Measurements from ENCODE around the gene FBXO31.
"Not testable (repeated sequence)": the region's sequence is repeated elsewhere in the genome, so short reads cannot be mapped to it uniquely, and the experiment has no call there.

FBXO31 gene

DNA sequence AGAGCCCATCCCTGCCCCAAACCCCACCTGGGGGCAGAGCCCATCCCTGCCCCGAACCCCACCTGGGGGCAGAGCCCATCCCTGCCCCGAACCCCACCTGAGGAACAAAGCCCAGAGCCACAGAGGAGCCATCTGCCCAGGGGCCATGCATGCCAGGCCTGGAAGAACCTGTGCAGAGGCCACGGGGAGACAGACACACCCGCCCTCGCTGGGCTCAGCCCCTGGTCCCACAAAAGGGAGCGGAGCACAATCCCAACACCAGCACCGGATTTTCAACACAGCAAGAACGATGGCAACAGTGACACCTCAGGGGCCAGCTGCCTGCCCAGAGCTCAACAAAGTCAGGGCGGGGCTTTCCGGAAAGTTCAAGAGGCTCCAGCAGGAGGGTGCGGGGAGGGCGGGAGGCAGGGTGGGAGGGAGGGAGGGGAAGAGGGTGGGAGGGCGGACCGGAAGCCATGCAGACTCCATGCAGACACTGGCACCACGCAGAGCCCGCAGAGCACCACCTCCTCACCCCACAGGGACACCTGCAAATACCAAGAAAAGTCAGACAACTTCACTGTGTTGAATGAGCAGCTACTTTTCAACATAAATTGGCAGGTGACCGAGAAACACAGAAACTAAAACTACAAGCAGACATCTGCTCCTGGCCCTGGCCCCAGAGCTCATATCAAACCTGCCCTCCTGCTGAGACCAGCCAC, 38.5 kb downstream of the FBXO31 start:
- in situ Hi-C loops (cut with HindIII; ENCODE audit: low sequenced_read_pairs), result no loop called here

DNA sequence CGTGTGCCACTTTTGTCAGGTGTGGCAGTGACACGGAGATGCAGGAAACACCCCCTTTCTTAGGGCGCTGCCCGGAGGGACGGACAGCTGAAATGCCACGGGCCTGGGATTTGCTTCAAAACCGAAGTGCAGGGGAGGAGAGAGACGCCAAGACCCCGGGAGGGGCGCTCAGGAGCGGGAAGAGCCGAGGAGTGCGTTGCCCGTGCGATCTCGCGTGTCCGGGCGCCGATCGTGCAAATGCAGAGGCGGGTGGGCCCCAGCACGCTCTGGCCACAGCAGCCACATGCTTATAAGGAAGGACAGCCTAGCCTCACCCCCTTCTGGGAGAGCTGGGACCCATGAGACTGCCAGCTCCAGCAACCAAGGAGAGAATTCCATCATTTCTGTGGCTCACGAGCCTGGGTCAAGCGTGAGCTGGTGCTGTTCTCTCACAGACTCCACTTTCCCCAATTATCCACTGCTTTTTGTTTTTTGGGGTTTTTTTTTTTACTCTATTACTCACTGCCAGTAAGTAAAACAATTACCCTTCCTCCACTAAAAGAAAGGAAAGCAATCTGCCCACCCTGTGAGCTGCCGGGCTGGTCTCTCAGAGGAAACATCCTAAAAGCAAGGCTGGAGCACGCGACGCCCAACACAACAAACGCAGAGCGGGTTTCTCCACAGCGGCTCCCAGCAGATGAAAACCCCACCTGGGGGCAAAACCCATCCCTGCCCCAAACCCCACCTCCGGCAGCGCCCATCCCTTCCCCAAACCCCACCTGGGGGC, 39.2 kb downstream of the FBXO31 start:
- in situ Hi-C loops (cut with HindIII; ENCODE audit: low sequenced_read_pairs), result no loop called here

DNA sequence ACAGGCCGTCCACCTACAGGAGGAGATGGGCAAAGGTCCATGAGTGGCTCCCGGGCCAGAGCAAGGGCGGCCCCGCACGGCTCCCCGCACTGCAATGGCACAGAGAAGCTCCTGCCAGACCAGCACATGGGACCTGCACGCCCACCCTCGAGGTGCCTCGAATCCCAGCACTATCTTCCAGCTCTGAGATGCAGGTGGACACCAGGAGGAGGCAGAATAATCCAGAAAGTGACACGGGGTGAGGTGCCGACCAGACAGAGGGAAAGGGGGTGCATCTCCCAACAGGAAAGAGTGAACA, 39.9 kb downstream of the FBXO31 start:
- in situ Hi-C loops (cut with HindIII; ENCODE audit: low sequenced_read_pairs), result no loop called here

DNA sequence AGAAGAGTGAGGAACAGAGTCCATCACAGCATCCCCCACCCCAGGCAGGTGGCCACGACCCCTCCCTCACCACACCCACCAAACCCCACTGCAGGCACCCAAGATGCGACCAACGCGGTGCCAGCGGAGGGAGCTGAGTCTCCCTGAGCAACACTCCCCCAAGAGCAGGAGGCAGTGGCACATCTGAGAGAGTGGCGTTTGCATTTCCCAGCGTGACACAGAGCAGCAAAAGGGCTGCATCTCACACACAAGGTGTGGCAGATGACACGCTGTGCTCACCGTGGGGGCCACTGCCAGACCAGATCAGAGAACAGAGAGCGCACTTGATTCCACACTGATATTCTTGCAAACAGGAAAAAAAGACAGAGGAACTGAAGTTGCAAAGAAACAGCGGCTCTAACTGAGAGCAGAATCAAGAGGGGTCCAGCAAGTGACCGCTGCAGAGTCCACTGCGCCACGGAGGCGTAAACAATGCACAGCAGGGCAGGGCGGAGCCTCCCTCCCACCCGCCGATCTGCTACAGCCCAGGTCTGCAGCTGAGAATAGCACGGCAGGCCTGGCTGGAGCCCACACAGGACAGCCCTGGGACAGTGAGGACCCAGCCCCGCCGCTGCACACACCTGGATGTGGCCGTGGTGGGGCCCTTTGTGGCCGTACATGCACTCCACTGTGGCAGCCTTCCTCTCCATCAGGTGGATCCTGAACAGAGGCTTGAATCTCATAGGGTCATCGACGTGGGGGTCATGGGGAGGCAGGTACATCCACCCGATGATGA, 40.4 kb downstream of the FBXO31 start:
- in situ Hi-C loops (cut with HindIII; ENCODE audit: low sequenced_read_pairs), result no loop called here

DNA sequence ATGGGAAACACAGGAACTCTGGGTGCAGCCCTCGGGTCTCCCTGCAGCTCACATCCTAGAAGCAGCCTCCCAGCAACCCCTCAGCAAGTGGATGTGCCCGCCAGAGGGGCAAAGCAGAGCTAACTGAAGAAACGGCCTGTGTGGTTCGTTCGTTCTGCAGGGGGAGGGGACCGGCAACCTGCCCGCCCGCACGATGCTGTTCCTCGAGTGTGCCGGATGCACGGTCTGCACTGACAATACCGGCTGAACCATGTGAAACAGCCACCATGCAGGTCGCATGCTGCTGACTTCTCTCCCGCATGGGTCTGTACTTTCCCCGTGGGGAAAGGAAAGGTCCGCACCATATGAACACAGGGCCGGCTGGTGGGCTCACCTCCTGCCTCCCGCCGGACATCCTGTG, 41.1 kb downstream of the FBXO31 start:
- in situ Hi-C loops (cut with HindIII; ENCODE audit: low sequenced_read_pairs), result no loop called here

DNA sequence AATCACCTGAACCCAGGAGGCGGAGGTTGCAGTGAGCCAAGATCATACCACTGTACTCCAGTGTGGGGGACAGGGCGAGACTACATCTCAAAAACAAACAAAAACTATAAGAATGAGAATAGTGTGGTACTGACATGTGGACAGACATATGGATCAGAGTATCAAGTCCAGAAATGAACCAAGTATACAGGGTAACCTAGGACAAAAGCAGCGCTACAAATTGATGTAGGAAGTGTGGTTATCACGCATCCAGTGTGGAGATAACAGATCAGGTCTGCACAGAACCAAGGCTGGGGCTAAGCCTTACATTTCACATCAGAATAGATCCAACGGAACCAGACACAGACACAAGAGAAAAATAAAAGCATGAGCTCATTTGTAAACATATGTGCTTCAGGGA, 43.4 kb downstream of the FBXO31 start:
- in situ Hi-C loops (cut with HindIII; ENCODE audit: low sequenced_read_pairs), result no loop called here

DNA sequence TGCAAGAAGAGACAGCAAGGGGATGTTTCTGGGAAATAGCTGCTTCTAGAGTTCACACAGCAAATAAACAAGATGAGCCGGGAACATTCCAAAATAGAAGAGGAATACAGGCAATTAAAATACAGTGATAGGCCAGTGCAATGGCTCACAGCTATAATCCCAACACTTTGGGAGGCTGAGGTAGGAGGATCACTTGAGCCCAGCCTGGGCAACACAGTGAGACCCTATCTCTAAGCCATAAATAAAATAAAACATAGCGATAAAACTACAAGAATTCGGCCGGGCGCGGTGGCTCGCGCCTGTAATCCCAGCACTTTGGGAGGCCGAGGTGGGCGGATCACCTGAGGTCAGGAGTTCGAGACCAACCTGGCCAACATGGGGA, 43.9 kb downstream of the FBXO31 start:
- in situ Hi-C loops (cut with HindIII; ENCODE audit: low sequenced_read_pairs), result not testable (repeated sequence)

DNA sequence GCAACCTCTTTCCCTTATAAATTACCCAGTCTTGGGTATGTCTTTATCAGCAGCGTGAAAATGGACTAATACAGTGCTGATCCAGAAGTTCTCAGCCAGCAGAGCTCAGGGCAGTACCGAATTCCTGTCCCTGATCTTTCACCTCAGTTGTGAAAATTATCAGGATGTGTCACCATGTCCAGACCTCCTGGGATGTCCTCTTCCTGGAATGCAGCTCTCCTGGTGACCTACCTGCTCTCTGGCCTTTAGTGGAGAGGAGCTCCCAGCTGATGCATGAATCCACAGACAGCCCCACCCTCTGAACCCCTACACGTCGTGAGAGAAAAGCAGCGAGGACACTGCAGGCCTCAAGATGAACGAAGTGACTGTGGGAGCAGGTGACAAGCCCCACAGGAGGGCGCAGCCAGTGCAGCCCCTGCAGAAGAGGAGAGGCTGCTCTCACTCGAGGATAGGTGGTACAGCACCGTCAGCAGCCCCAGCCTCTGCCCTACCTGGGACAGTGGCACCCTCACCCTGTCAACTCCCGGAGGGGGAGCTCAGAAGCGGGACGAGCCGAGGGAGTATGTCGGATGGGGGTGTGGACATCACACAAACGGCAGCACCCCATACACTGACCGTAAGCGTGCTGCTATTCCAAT, 44.4 kb downstream of the FBXO31 start:
- in situ Hi-C loops (cut with HindIII; ENCODE audit: low sequenced_read_pairs), result no loop called here

DNA sequence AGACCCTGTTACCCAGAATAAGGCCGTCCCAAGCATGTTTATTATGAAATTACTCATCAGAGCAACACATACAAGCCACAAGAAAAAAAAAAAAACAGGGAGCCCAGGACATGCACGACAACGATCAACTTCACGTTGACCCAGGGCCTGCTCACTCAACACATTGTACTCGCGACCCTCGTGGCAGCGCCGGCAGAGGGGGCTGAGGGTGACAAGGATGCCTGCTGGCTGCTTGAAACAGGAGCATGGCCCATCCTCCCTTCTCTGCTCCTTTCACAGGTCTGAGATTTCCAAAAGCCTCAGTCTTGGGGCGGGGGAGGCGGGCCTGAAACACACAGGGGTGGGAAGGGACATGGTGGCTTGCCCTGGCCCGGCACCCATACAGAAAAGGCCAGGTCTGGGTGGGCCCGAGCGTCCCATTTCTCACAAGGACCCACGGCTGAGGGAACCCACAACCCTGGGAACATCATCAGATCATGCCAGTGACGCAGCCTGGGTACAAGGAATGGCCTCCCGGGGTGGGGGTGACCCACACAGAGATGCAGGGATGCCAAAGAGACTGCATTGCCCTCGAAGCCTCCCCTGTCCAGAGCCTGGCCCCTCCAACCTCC, 45.3 kb downstream of the FBXO31 start:
- in situ Hi-C loops (cut with HindIII; ENCODE audit: low sequenced_read_pairs), result no loop called here

DNA sequence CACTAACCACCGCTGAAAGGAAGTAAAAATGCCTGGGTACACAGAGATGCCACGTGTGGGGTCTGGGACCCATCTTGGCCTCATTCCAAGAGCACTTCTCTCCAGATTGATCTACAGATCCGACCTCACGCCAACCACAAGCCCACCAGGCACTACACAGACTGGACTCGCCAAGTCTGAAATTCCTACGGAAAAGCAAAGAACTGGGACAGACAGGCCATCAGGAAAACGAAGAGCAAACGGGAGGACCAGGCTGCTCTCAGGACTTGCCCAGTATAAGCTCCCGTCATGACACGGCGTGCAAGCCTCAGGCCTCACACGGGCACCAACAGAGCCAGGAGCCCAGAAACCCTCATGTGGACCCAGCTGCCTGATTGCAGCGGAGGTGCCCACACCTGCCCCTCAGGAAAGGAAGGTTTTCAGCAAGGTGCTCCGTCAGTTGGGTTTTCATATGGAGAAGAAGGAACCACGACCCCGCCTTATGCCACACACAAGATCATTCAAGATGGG, 46.3 kb downstream of the FBXO31 start:
- in situ Hi-C loops (cut with HindIII; ENCODE audit: low sequenced_read_pairs), result no loop called here

DNA sequence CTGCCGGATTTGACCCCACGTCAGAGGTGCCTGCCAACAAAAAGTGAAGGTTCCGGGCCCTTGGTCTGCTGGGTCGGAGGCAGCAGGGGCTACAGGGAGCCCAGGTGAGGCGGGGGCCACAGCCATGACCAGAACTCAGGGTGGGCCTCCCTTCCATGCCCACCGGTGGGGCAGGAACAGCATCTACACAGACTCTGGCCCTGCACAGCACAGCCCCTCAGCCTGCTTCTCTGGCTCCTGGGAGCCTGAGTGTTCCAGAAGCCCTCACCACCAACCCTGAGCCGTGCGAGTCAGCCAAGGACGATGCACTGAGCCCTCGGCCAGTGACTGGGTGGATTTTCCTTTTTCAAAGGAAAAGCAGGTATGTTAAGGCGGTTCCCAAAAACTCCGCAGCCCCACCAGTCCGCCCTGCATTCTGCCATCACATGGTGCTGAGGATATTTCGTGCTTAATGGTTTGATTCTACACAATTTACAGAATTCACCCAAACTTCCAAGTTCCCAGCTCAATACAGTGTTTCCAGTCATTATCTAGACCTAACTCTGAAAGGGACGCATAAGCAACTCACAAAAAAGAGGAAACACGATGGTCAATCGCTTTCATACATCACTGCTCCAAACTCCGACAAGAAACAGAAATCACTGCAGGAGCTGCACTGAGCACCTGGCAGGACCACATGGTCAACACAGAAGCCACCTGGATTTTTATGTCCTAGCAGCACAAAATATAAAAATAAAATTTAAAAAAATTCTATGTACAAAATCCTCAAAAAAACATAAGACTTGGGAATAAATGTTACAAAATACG, 46.9 kb downstream of the FBXO31 start:
- in situ Hi-C loops (cut with HindIII; ENCODE audit: low sequenced_read_pairs), result no loop called here

DNA sequence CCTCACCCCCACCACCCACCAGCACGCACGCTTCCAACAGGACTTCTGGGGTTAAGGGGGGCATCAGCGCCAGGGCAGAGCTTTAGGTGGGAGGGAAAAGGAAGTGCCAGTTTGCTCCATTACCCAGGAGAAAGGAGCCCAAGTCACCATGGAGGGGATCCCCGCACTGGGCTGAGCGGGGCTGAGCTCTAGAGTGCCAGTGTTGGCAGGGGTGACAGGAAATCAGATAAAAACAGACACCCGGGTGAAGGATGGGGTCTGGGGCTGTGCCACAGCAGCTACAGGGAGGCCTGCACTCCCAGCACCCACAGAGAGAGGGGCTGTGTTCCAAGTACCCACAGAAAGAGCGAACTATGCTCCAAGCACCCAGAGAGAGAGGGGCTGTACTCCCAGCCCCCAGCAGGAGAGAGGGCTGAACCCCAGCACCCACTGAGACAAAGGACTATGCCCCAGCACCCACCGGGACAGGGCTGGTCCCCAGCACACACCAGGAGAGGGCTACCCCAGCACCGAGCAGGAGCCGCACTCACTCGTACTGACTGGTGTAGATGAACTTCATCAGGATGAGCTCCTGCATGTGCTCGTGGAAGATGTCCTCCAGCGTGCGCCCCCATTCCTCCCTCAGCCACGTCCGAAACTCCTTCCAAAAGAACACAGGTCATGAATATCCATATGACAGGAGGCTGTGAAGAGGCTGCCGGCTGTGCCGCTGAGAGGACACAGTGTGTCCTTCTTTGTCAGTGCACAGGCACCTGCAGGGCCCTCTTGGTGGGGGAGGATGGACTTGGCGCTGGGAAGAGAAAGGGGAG, 47.7 kb downstream of the FBXO31 start:
- in situ Hi-C loops (cut with HindIII; ENCODE audit: low sequenced_read_pairs), result no loop called here

DNA sequence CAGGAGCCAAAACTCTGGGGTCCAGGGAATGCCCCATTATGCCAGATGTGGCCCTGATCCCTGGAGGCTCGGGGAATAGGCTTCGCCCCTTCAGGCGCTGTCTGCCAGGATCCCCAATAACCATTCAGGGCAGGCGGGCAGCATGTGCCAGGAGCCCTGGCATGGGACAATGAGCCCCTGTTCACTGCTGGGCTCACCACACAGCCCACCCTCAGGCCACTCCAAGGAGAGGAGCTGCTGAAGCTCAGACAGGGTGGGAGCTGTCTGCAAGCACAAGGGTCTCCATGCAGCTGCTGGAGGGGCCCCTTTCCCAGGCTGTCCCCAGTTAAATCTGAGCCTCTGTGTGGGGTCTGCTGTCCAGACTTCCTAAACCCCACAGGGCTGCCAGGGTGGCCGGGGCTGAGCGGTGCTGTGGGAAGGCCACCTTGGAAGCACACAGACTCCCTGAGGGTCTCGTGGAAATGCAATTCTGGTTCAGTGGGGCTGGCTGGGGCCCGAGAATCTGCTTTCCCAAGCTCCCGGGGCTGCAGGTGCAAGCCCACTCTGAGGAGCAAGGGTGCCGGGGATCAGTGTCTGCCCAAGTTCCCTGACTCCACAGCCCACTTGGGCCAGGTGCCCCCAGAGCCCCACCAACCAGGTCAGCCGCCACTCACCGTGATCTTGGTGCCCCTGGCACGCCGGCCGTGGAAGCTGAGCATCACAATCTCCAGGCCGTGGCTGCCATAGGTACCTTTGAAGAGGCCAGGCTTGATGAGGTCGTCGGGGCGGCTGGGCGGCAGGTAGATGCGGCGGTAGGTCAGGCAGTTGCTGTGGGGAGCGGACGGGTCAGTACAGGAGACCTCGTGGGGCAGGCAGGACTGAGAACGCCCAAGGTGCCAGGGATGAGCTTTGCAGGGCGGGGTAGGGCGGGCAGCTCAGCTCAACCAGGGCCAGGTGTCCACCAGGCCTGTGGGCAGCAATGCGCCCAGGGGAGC, 48.6 kb downstream of the FBXO31 start:
- in situ Hi-C loops (cut with HindIII; ENCODE audit: low sequenced_read_pairs), result no loop called here

DNA sequence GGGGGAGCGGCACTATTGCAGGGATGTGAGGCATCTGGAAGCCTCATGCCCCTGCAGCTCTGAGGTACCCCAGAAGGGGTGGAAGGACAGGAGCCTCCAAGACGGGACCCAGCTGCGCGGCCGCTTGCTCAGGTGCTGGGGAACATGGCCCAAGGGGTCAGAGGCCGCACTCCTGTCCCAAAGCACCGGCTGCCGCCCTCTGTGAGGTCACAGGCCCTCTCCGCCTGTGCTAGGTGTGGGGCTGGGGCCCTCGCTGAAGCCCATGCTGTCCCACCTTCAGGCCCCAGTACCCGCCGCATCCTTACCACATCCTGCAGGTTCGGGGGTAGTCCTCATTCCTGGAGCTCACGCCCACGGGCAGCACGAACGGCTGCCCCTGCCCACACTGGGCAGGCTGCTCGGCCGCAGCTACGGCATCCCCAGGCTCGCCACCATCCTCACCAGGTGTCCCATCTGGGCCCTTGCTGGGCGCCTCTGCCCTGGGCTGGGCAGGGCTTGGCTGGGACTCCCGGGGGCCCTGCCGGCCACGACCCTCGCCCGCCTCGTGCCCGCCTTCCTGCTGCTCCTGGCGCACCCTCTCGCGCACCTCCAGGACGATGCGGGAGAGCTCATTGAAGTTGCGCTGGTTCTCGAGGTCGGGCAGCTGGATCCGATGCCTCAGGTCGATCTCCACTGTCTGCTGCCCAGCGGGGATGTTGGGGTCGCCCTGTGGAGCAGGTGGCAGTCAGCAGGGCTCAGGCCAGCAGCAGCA, 49.8 kb downstream of the FBXO31 start:
- in situ Hi-C loops (cut with HindIII; ENCODE audit: low sequenced_read_pairs), result no loop called here

DNA sequence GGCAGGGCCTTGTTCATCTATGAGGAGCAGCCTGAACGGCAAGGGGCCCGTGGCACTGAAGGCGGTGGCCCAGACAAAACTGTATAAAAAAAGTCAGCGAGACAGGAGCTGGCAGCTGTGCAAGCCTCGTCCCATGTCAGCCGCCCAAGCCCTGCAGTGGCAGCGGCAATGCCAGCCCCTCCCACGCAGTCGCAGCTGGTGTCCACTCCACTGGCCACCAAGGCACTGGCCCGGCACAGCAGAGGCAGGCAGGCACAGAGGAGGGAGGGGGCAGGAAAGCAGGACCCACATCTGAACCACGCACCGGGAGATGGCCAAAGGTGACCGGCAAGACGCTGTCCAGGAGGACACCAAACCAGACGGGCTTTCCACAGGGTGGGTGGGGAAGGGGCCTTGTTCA, 50.5 kb downstream of the FBXO31 start:
- in situ Hi-C loops (cut with HindIII; ENCODE audit: low sequenced_read_pairs), result no loop called here

DNA sequence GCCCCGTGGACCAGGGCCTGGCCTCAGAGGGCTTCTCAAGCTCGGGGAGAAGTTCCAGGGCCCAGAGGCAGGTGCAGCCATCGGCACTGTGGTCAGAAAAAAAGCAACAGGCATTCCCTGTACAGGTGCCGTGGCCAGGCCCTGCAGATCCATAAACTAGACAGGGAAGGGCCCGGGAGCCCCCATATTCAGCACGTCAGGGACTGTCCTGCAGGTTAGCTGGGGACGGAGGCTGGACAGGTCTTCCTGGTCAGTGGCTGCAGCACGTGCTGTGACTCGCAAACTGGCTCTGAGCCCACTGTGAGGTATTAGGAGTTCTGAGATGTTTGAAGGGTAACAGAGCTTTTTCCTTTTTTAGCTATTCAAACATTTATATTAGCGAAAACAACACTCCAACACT, 51.4 kb downstream of the FBXO31 start:
- in situ Hi-C loops (cut with HindIII; ENCODE audit: low sequenced_read_pairs), result no loop called here

DNA sequence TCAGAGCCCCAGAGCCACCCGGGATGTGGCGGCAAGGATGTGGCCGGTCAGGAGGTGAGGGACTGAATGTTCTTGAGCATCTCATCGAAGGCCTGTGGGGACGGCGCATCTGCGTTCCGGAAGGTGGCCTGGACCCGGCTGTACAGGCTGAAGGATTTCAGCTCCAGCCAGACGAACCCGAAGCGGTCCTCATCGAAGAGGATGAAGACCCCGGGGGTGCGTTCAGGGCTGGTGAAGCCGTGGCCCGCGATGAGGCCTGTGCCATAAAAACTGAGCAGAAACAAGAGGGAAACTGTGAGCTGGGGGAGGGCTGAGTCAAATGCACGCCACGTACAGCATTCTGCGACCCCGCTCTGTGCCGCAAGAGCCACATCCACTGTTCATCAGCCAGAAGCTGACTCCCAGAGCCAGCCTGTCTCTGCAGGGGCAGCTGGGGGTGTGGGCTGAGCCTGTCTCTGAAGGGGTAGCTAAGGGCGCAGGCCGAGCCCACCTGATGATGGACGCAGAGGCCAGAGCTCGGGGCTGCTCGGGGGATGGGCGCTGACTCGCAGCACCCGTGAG, 52.3 kb downstream of the FBXO31 start:
- in situ Hi-C loops (cut with HindIII; ENCODE audit: low sequenced_read_pairs), result no loop called here

Data from DLD1 (cell line).